Melanocyte of skin (primary cell): ENCODE results near the gene PCLO. TPM values are rescaled to one million over a fixed set of nuclear protein-coding genes. Genes with fewer than 3 reads are reported as not detected.

Source experiments
- small RNA-seq, 2 donors: library from RNA; depleted of rRNA; stranded (forward); fragments of <200 nt; gene quantifications; one replicate each; pipeline ENCODE3, GENCODE V24; 2012
- total RNA-seq, 2 donors: library from RNA; depleted of rRNA; stranded (reverse); fragments of >200 nt; gene quantifications; 2 replicates each; pipeline ENCODE4 v1.2.3, GENCODE V29; 2012

The PCLO gene
- under 1 TPM; under 0.01 to 0.34 TPM for total RNA-seq

GRCh38 chr7:83162402-83163256 lies at the start of gene PCLO:
PCLO (minus strand) TSS chr7:83162884; CDS start chr7:83162592, 292 bp downstream.

Small RNA genes within 50 kb of the gene (small RNA-seq; reads per million reads assigned to genes)
- gene RNA5SP235 = 0 reads per million in 2 donors
